H1 (cell line): ENCODE measurements around the gene KCNQ1. TPM values are rescaled to one million over a fixed set of nuclear protein-coding genes. Genes with fewer than 3 reads are reported as not detected.

ENCODE experiments used
- CTCF ChIA-PET: fragments of 300-600 bp; sonication (Branson Sonifier 250); formaldehyde crosslinking; loops from one replicate; lab custom pipeline; 2021; ENCODE audit not compliant: partially characterized antibody; lab: Charles Lee
- POLR2A ChIA-PET: fragments of 300-600 bp; sonication (Branson Sonifier 250); formaldehyde crosslinking; loops from one replicate; lab custom pipeline; 2021; ENCODE audit warnings: inconsistent platforms; ENCODE audit not compliant: partially characterized antibody; lab: Charles Lee
- DNase-seq, 2 experiments: peaks; one replicate each; pipeline versions ENCODE4 v3.0.0 to v3.0.0-alpha.2; 2010 to 2022; ENCODE audit warnings: low spot score in 2 of 2, low read depth in 1 of 2, mixed read lengths in 1 of 2
- FAIRE-seq: peaks from 2 replicates; lab custom pipeline; 2011; peaks lifted over from hg19 to GRCh38; lab: Jason Lieb, UNC
- H2AFZ ChIP-seq: 2 replicates; pipeline ENCODE4 v1.8.1; 2012; ENCODE audit warnings: low read length, inconsistent platforms
- H2AK5ac ChIP-seq: 2 replicates; pipeline ENCODE4 v1.6.1; 2013; ENCODE audit warnings: low read depth, low read length
- H2BK120ac ChIP-seq: replicated peaks from 2 replicates; pipeline ENCODE3; 2013; ENCODE audit warnings: low read depth, low read length, inconsistent platforms
- H2BK12ac ChIP-seq: 2 replicates; pipeline ENCODE4 v1.6.1; 2013; ENCODE audit warnings: low read depth, low read length
- H2BK15ac ChIP-seq: 2 replicates; pipeline ENCODE4 v1.6.1; 2013; ENCODE audit warnings: low read length
- H2BK20ac ChIP-seq: 2 replicates; pipeline ENCODE4 v1.6.1; 2013; ENCODE audit warnings: low read length
- H2BK5ac ChIP-seq: 2 replicates; pipeline ENCODE4 v1.6.1; 2013; ENCODE audit warnings: low read depth, low read length
- H3K14ac ChIP-seq: 2 replicates; pipeline ENCODE4 v1.6.1; 2013; ENCODE audit warnings: inconsistent platforms; ENCODE audit not compliant: insufficient read length
- H3K18ac ChIP-seq: 2 replicates; pipeline ENCODE4 v1.6.1; 2013; ENCODE audit warnings: low read length; ENCODE audit errors: extremely low read depth
- H3K23ac ChIP-seq: 2 replicates; pipeline ENCODE4 v1.6.1; 2013; ENCODE audit warnings: inconsistent platforms; ENCODE audit not compliant: insufficient read length
- H3K23me2 ChIP-seq: 2 replicates; pipeline ENCODE4 v1.6.1; 2013; ENCODE audit warnings: low read depth, low read length
- H3K27ac ChIP-seq: 2 replicates; pipeline ENCODE4 v1.6.1; 2011; ENCODE audit warnings: low read depth, low read length, inconsistent platforms
- H3K27me3 ChIP-seq, 4 experiments: replicated peaks in 1 of 4; 1 replicate in 1 of 4; 2 replicates in 3 of 4; pipeline versions ENCODE4 v1.6.1 to v1.8.1; 2011 to 2013; ENCODE audit warnings: low read length in 3 of 4, mild to moderate bottlenecking in 3 of 4, inconsistent platforms in 2 of 4, mixed read lengths in 2 of 4, moderate library complexity in 1 of 4; ENCODE audit not compliant: control insufficient read depth in 3 of 4, insufficient read depth in 3 of 4; ENCODE audit errors: extremely low read depth in 1 of 4
- H3K36me3 ChIP-seq, 4 experiments: 2 replicates each; pipeline versions ENCODE4 v1.6.1 to v1.8.1; 2011 to 2013; ENCODE audit warnings: mild to moderate bottlenecking in 4 of 4, low read length in 3 of 4, moderate library complexity in 2 of 4, control low read depth in 1 of 4, inconsistent platforms in 1 of 4; ENCODE audit not compliant: insufficient read depth in 4 of 4, control insufficient read depth in 2 of 4
- H3K4ac ChIP-seq: replicated peaks from 2 replicates; pipeline ENCODE3; 2013; ENCODE audit warnings: low read length, low read depth, mixed read lengths, inconsistent platforms; ENCODE audit not compliant: insufficient read length
- H3K4me1 ChIP-seq, 4 experiments: replicated peaks in 1 of 4; 1 replicate in 1 of 4; 2 replicates in 3 of 4; pipeline versions ENCODE4 v1.6.1 to v1.8.1; 2011 to 2013; ENCODE audit warnings: low read length in 3 of 4, inconsistent platforms in 2 of 4, mixed read lengths in 1 of 4; ENCODE audit not compliant: insufficient read depth in 4 of 4, control insufficient read depth in 3 of 4
- H3K4me2 ChIP-seq, 2 experiments: 2 replicates each; pipeline versions ENCODE4 v1.6.1 to v1.8.1; 2011 to 2013; ENCODE audit warnings: low read depth in 2 of 2, low read length in 2 of 2, control low read depth in 1 of 2, inconsistent platforms in 1 of 2, mild to moderate bottlenecking in 1 of 2; ENCODE audit not compliant: insufficient read depth in 1 of 2
- H3K4me3 ChIP-seq, 4 experiments: fragments of 200-600, 300-600 bp in 1 of 4; sonication (generic), shearing (Covaris generic), sonication (Bioruptor Twin) in 1 of 4; 2 replicates each; pipeline versions ENCODE4 v1.5.1 to v1.8.1; 2011 to 2016; ENCODE audit warnings: low read length in 4 of 4, low read depth in 3 of 4, control low read depth in 2 of 4, inconsistent platforms in 2 of 4, mild to moderate bottlenecking in 2 of 4, mixed read lengths in 1 of 4, moderate library complexity in 1 of 4; ENCODE audit not compliant: insufficient read depth in 2 of 4; ENCODE audit errors: extremely low read depth in 1 of 4
- H3K56ac ChIP-seq: replicated peaks from 2 replicates; pipeline ENCODE3; 2013; ENCODE audit warnings: low read depth, mild to moderate bottlenecking, mixed read lengths, low read length, inconsistent platforms; ENCODE audit not compliant: insufficient read length
- H3K79me1 ChIP-seq: 2 replicates; pipeline ENCODE4 v1.6.1; 2013; ENCODE audit warnings: low read depth, low read length, control low read depth
- H3K79me2 ChIP-seq, 2 experiments: 2 replicates each; pipeline versions ENCODE4 v1.6.1 to v1.8.1; 2012 to 2013; ENCODE audit warnings: low read length in 2 of 2, mild to moderate bottlenecking in 2 of 2, inconsistent platforms in 1 of 2; ENCODE audit not compliant: insufficient read depth in 2 of 2, control insufficient read depth in 1 of 2
- H3K9ac ChIP-seq, 4 experiments: replicated peaks in 1 of 4; 1 replicate in 1 of 4; 2 replicates in 3 of 4; pipeline versions ENCODE4 v1.6.1 to v1.8.1; 2011 to 2013; ENCODE audit warnings: low read depth in 3 of 4, low read length in 3 of 4, control low read depth in 2 of 4, mild to moderate bottlenecking in 2 of 4, moderate library complexity in 2 of 4, inconsistent platforms in 1 of 4; ENCODE audit errors: extremely low read depth in 1 of 4
- H3K9me3 ChIP-seq, 2 experiments: 2 replicates each; pipeline versions ENCODE4 v1.6.1 to v1.8.1; 2012 to 2013; ENCODE audit warnings: mild to moderate bottlenecking in 2 of 2, moderate library complexity in 2 of 2, control low read depth in 1 of 2, inconsistent platforms in 1 of 2, low read depth in 1 of 2, low read length in 1 of 2, mixed read lengths in 1 of 2; ENCODE audit not compliant: insufficient read depth in 2 of 2
- H4K20me1 ChIP-seq, 2 experiments: replicated peaks in 1 of 2; 2 replicates each; pipeline versions ENCODE3 to v1.8.1; 2011 to 2013; ENCODE audit warnings: inconsistent platforms in 2 of 2, low read length in 2 of 2, mild to moderate bottlenecking in 1 of 2; ENCODE audit not compliant: insufficient read depth in 2 of 2, control insufficient read depth in 1 of 2
- H4K5ac ChIP-seq: 2 replicates; pipeline ENCODE4 v1.6.1; 2013; ENCODE audit warnings: low read length, low read depth, mixed read lengths, inconsistent platforms; ENCODE audit not compliant: insufficient read length
- H4K8ac ChIP-seq: 2 replicates; pipeline ENCODE4 v1.8.0; 2013; ENCODE audit warnings: mild to moderate bottlenecking, moderate library complexity, low read length, inconsistent platforms; ENCODE audit not compliant: insufficient read depth; ENCODE audit errors: extremely low read depth
- H4K91ac ChIP-seq: replicated peaks from 2 replicates; pipeline ENCODE3; 2013; ENCODE audit warnings: low read length, mixed read lengths, inconsistent platforms; ENCODE audit not compliant: insufficient read length
- ASH2L ChIP-seq: fragments of 200-600, 300-600 bp; sonication (generic); IDR thresholded peaks from one replicate; pipeline ENCODE4 v1.7.1; 2017; ENCODE audit warnings: low read length
- CHD2 ChIP-seq: IDR thresholded peaks from 2 replicates; pipeline ENCODE4 v1.6.1; 2012; ENCODE audit warnings: low read length, improper control_type of control experiment
- CREB1 ChIP-seq: IDR thresholded peaks from 2 replicates; pipeline ENCODE4 v1.6.1; 2012; ENCODE audit warnings: inconsistent platforms
- CTCF ChIP-seq, 3 experiments: IDR thresholded peaks; 1 replicate in 2 of 3; 2 replicates in 1 of 3; pipeline versions ENCODE4 v1.5.1 to v1.6.1; 2011; ENCODE audit warnings: low read length in 3 of 3, mild to moderate bottlenecking in 3 of 3, inconsistent platforms in 2 of 3, low read depth in 1 of 3, moderate library complexity in 1 of 3; ENCODE audit not compliant: insufficient read depth in 1 of 3; ENCODE audit errors: control extremely low read depth in 1 of 3
- EP300 ChIP-seq, 2 experiments: IDR thresholded peaks; 1 replicate in 1 of 2; 2 replicates in 1 of 2; pipeline ENCODE4 v1.6.1; 2011 to 2012; ENCODE audit warnings: low read depth in 2 of 2, low read length in 2 of 2, mild to moderate bottlenecking in 2 of 2, borderline replicate concordance in 1 of 2, inconsistent platforms in 1 of 2, moderate library complexity in 1 of 2
- GTF2F1 ChIP-seq: IDR thresholded peaks from 2 replicates; pipeline ENCODE4 v1.6.1; 2012; ENCODE audit warnings: low read depth, low read length, improper control_type of control experiment, borderline replicate concordance
- HDAC2 ChIP-seq, 2 experiments: fragments of 300-600 bp in 1 of 2; sonication (generic) in 1 of 2; IDR thresholded peaks; 2 replicates each; pipeline ENCODE4 v1.6.1; 2011 to 2012; ENCODE audit warnings: low read depth in 2 of 2, low read length in 2 of 2, mild to moderate bottlenecking in 2 of 2, moderate library complexity in 2 of 2, borderline replicate concordance in 1 of 2, inconsistent platforms in 1 of 2
- MAFK ChIP-seq: IDR thresholded peaks from 2 replicates; pipeline ENCODE4 v1.6.1; 2012; ENCODE audit warnings: low read depth, mild to moderate bottlenecking, improper control_type of control experiment, low read length
- POLR2A ChIP-seq, 2 experiments: IDR thresholded peaks; 1 replicate in 1 of 2; 2 replicates in 1 of 2; pipeline ENCODE4 v1.6.1; 2011; ENCODE audit warnings: low read depth in 2 of 2, low read length in 2 of 2, mild to moderate bottlenecking in 2 of 2; ENCODE audit errors: control extremely low read depth in 1 of 2
- SRF ChIP-seq: IDR thresholded peaks from 2 replicates; pipeline ENCODE4 v1.6.1; 2011; ENCODE audit warnings: mild to moderate bottlenecking, low read depth, low read length, moderate library complexity
- TCF12 ChIP-seq: IDR thresholded peaks from 2 replicates; pipeline ENCODE4 v1.6.1; 2011; ENCODE audit warnings: low read depth, mild to moderate bottlenecking, low read length
- WGBS, 2 experiments: shearing (Covaris generic) in 1 of 2; methylation state at CpG; one replicate each; pipeline versions ENCODE4 v1.1.6 to v1.1.7; 2013 to 2015; ENCODE audit warnings: low lambda C conversion rate in 2 of 2, mixed read lengths in 2 of 2, inconsistent platforms in 1 of 2, low coverage in 1 of 2, missing lambda C conversion rate in 1 of 2; ENCODE audit not compliant: insufficient replicate concordance in 2 of 2, insufficient coverage in 1 of 2, insufficient read length in 1 of 2; ENCODE audit errors: extremely low coverage in 1 of 2, missing lambda C conversion rate in 1 of 2; 5-methylcytosine and 5-hydroxymethylcytosine counted together
- polyA plus RNA-seq, 7 experiments: library from polyadenylated mRNA; depleted of rRNA in 3 of 7; stranded (reverse) in 5 of 7; unstranded in 2 of 7; fragments of >200 nt in 5 of 7; fragments of 200-250 nt in 2 of 7; gene quantifications; 1 replicate in 5 of 7; 2 replicates in 1 of 7; 4 replicates in 1 of 7; pipeline versions ENCODE4 v1.2.1 to v1.2.3, GENCODE V29; 2011 to 2013; ENCODE audit warnings: missing spikeins in 2 of 7, mixed read lengths in 2 of 7
- total RNA-seq: library from RNA; stranded (reverse); fragmentation: NEBNext Ultra II Directional; extraction: Animal tissue kit (Norgen Biotek cat#: 25700); gene quantifications from 2 replicates; pipeline ENCODE4 v1.2.1, GENCODE V29; 2021

Gene KCNQ1
- total and polyA plus RNA-seq, 2 of the 8 experiments (the other 6 are each of a cell fraction or from before 2014, with no cell fraction given) = 1.9 to 2.0 TPM

- Histone ChIP-seq H4K8ac (no peak overlapping the region; the same call in 1 of the 2 replicates), H2BK5ac (no peak overlapping the region)
- 82% methylated on average over 6 of the region's 6 CpGs; no CpG with 5 or more reads in 1 of the 2 experiments for WGBS, 2 experiments
- no peak for TF ChIP-seq ASH2L
- no peak for TF ChIP-seq CREB1
- TF ChIP-seq CTCF (IDR thresholded peaks at IDR 0.05; ENCODE audit: control extremely low read depth in 1 of 3, insufficient read depth in 1 of 3, low read depth in 1 of 3, low read length in 3 of 3) = no peak
- TF ChIP-seq CHD2 = no peak
- no peak for TF ChIP-seq TCF12
- no peak for TF ChIP-seq GTF2F1
- no peak for TF ChIP-seq HDAC2 (IDR thresholded peaks at IDR 0.05; ENCODE audit: borderline replicate concordance in 1 of 2, low read depth in 2 of 2, low read length in 2 of 2)
- TF ChIP-seq EP300 (IDR thresholded peaks at IDR 0.05; ENCODE audit: borderline replicate concordance in 1 of 2, low read depth in 2 of 2, low read length in 2 of 2) = no peak
- TF ChIP-seq MAFK = no peak
- no peak for TF ChIP-seq POLR2A (IDR thresholded peaks at IDR 0.05; ENCODE audit: control extremely low read depth in 1 of 2, low read depth in 2 of 2, low read length in 2 of 2)
- TF ChIP-seq SRF = no peak
These were observed 211.2 kb downstream of the KCNQ1 start for GRCh38 chr11:2655834-2656622.

More at GRCh38 chr11:2655834-2656622, 211.2 kb downstream of the KCNQ1 start:
- ChIA-PET POLR2A (no interaction called here), CTCF (no interaction called here)
- no peaks in the 10 kb centered on the region for H3K79me2 ChIP-seq
- no peak overlapping the region for H3K4me3 ChIP-seq
- H3K9me3 ChIP-seq = peaks cover 85% of the 10 kb centered on the region in 2 experiments
- H3K23ac ChIP-seq = no peak overlapping the region
- H3K4ac ChIP-seq = no peak overlapping the region
- no peak overlapping the region for H2AFZ ChIP-seq
- no peak overlapping the region for H2BK120ac ChIP-seq
- H3K4me1 ChIP-seq = no peaks in the 10 kb centered on the region
- H3K9ac ChIP-seq = no peak overlapping the region
- peaks cover 8 to 62% (median 39%) of the 10 kb centered on the region in 4 experiments for H3K27me3 ChIP-seq
- peaks cover 0 to 6% (median 0%) of the 10 kb centered on the region in 4 experiments; a peak in 1 of 8 replicates for H3K36me3 ChIP-seq
- DNase-seq (no peak), FAIRE-seq (no peak)
- no peak overlapping the region for H3K4me2 ChIP-seq
- no peaks in the 10 kb centered on the region for H3K79me1 ChIP-seq
- H3K18ac ChIP-seq = no peak overlapping the region
- H3K56ac ChIP-seq = no peak overlapping the region
- H3K23me2 ChIP-seq = no peaks in the 10 kb centered on the region
- no peak overlapping the region for H2BK20ac ChIP-seq
- H3K14ac ChIP-seq = no peak overlapping the region
- H2AK5ac ChIP-seq = no peak overlapping the region
- H3K27ac ChIP-seq = no peak overlapping the region
- no peak overlapping the region for H4K5ac ChIP-seq
- no peak overlapping the region for H2BK12ac ChIP-seq
- H2BK15ac ChIP-seq = no peak overlapping the region
- no peak overlapping the region for H4K91ac ChIP-seq
- H4K20me1 ChIP-seq = no peaks in the 10 kb centered on the region
